ENCODE measurements around the gene GRIPAP1. TPM values are rescaled to one million over a fixed set of nuclear protein-coding genes. Genes with fewer than 3 reads are reported as not detected.

Gene GRIPAP1, protein sequence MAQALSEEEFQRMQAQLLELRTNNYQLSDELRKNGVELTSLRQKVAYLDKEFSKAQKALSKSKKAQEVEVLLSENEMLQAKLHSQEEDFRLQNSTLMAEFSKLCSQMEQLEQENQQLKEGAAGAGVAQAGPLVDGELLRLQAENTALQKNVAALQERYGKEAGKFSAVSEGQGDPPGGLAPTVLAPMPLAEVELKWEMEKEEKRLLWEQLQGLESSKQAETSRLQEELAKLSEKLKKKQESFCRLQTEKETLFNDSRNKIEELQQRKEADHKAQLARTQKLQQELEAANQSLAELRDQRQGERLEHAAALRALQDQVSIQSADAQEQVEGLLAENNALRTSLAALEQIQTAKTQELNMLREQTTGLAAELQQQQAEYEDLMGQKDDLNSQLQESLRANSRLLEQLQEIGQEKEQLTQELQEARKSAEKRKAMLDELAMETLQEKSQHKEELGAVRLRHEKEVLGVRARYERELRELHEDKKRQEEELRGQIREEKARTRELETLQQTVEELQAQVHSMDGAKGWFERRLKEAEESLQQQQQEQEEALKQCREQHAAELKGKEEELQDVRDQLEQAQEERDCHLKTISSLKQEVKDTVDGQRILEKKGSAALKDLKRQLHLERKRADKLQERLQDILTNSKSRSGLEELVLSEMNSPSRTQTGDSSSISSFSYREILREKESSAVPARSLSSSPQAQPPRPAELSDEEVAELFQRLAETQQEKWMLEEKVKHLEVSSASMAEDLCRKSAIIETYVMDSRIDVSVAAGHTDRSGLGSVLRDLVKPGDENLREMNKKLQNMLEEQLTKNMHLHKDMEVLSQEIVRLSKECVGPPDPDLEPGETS
- total RNA-seq = 10 to 100 TPM; 28.1 to 62.6 (median 33.9) TPM

DNA sequence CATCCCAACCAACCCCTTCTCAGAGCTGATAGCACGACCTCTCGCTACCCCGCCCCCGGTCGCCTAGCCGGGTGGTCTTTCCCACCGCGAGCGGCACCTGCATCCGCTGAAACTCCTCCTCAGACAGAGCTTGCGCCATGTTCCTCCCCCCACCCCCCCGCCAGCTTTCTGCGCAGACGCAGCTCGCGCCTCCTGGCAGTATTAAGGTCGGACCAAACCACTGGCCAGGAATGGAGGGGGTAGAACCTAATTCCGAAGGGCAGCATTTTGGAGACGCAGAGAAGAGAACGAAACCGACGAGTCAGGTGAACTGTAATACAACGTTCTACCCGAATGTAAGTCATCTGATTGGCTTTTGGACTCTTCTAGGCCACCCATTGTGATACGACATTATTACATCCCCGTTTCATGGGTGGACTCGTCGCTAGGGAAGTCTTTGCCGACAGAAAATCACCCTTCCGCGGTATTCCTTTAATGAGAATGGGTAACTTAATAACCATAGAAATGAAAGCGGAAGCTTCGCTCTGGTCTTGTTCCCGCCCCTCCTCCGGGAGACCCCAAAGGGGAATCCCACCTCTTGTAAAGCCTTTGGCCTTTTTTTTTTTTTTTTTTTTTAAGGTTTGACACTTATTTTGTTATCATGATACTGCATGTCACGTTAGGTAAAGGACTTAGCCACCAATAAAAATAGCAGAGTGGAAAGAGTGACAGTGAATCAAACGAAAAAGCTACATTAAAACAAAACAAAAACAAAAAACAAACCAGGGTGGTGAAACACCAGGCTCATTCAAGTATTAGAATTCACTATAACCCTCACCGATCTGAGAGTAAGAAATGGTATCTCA lies at the start of gene GRIPAP1:
Gene GRIPAP1, minus strand, starts transcription at position 174 of the 845 bp plus-strand sequence. Its CDS starts 35 bp downstream, at position 139.
- peak; percentile 92 for ATAC-seq
- H3K27ac ChIP-seq = peak within 1 kb of the TSS; percentile 57 to 81 (median 74)
- H3K27me3 ChIP-seq = no peaks in the 10 kb centered on the region
- peaks cover 0 to 11% (median 0%) of the 10 kb centered on the region in 3 donors for H3K4me1 ChIP-seq
- H3K36me3 ChIP-seq = peaks cover 0 to 17% of the 10 kb centered on the region in 2 donors
- H3K4me3 ChIP-seq = peak within 1 kb of the TSS; percentile 67 to 98
- peak; percentile 23 for TF ChIP-seq POLR2AphosphoS5 (IDR thresholded peaks at IDR 0.05)
- peak; percentile 37 to 46 for TF ChIP-seq POLR2A (IDR thresholded peaks at IDR 0.05)
- TF ChIP-seq CTCF (IDR thresholded peaks at IDR 0.05) = no peak
- H3K9me3 ChIP-seq = no peaks in the 10 kb centered on the region
- WGBS, 2 donors (ENCODE audit: low coverage in 1 of 2) = 7 to 36% methylated on average over 3 to 6 of the region's 38 CpGs

DNA sequence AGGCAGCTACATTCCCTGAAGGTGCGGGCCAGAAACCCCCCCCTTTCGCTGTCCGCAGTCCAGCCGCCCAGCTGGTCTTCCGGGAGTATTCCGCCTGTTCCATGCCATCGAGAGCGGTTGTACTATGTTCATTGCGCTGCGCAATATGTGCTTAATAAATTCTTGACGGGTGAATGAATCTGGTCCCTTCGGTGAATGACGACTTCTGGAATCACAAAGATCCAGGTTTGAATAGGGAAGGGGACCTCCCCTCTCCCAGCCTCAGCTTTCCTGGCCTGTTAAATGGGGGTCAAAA lies 41.9 kb upstream of the GRIPAP1 start:
- Histone ChIP-seq H3K27me3 (no peaks in the 10 kb centered on the region), H3K9me3 (no peaks in the 10 kb centered on the region), H3K4me3 (no peak overlapping the region), H3K27ac (peak overlapping the region; percentile 69 to 81 (median 76)), H3K36me3 (peaks cover 0 to 6% of the 10 kb centered on the region in 2 donors), H3K4me1 (peaks cover 5 to 28% (median 8%) of the 10 kb centered on the region in 3 donors)
- no peak for ATAC-seq
- TF ChIP-seq EP300 (IDR thresholded peaks at IDR 0.05) = no peak
- TF ChIP-seq POLR2A (IDR thresholded peaks at IDR 0.05) = no peak
- TF ChIP-seq CTCF (IDR thresholded peaks at IDR 0.05) = no peak
- TF ChIP-seq POLR2AphosphoS5 (IDR thresholded peaks at IDR 0.05) = no peak
- 36% methylated on average over 7 of the region's 13 CpGs; no CpG with 5 or more reads in 1 of the 2 donors for WGBS, 2 donors (ENCODE audit: low coverage in 1 of 2)

DNA sequence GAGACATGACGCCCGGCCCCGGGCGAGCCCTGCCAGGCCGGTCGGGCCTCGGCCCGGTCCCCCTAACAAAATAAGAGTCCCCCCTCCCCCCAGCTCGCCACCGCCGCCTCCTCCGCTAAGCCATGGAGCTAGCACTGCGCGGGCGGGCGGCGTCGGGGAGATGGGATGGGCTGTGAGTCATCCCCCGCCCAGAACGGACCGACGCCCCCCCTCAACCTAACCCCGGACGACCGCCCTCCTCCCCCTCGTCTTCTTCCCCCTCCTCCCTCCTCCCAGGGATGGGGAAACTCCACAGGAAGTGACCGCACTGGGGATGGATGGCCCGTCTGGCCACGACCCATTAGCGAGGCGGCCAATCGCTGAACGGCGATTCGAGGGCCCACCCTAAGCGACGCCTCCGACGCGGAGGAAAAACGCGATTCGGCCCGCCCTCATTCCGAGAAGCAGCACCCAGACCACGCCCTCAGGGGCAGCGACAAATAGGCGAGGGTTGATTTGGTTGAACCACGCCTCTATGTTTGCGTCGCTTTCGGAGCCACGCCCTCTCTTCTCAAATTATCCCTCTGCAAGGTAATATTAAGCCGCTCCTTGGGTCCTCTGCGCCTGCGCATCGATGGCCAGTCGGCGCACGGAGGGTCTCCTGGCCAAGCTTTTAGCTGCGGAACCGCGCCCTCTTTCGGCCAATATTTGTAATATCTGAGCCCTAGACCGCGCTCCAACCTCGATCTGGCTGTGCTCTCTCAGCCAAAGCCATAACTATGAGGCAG lies 41.3 kb upstream of the GRIPAP1 start, which contains the start of gene TFE3:
Gene TFE3, minus strand, starts transcription at position 138 of the 767 bp plus-strand sequence. Its CDS starts 131 bp downstream, at position 7.
- H3K27ac ChIP-seq = peak within 1 kb of the TSS; percentile 97 to 100 (median 98)
- peak; percentile 81 to 84 for TF ChIP-seq POLR2A (IDR thresholded peaks at IDR 0.05)
- peak; percentile 91 for TF ChIP-seq POLR2AphosphoS5 (IDR thresholded peaks at IDR 0.05)
- peak in 3 of 4 experiments; percentile 58 to 74 (median 65) for TF ChIP-seq CTCF (IDR thresholded peaks at IDR 0.05)
- no peak for TF ChIP-seq EP300 (IDR thresholded peaks at IDR 0.05)
- H3K9me3 ChIP-seq = no peaks in the 10 kb centered on the region
- H3K36me3 ChIP-seq = peaks cover 0 to 12% of the 10 kb centered on the region in 2 donors
- H3K27me3 ChIP-seq = no peaks in the 10 kb centered on the region
- WGBS, 2 donors (ENCODE audit: low coverage in 1 of 2) = 0 to 17% methylated on average over 9 to 13 of the region's 67 CpGs
- peaks cover 5 to 32% (median 9%) of the 10 kb centered on the region in 3 donors for H3K4me1 ChIP-seq
- ATAC-seq = peak; percentile 91
- H3K4me3 ChIP-seq = peak within 1 kb of the TSS; percentile 84 to 100

GRCh38 chrX:49042581-49043219 lies 40.6 kb upstream of the GRIPAP1 start:
- Histone ChIP-seq H3K4me1 (peaks cover 5 to 32% (median 9%) of the 10 kb centered on the region in 3 donors), H3K9me3 (no peaks in the 10 kb centered on the region), H3K4me3 (peak overlapping the region; percentile 84 to 100), H3K27me3 (no peaks in the 10 kb centered on the region), H3K36me3 (peaks cover 0 to 19% of the 10 kb centered on the region in 2 donors), H3K27ac (peak overlapping the region; percentile 97 to 100 (median 98))
- ATAC-seq = no peak
- WGBS, 2 donors (ENCODE audit: low coverage in 1 of 2) = 67% methylated on average over 1 of the region's 29 CpGs; no CpG with 5 or more reads in 1 of the 2 donors
- TF ChIP-seq POLR2A (IDR thresholded peaks at IDR 0.05) = no peak
- no peak for TF ChIP-seq POLR2AphosphoS5 (IDR thresholded peaks at IDR 0.05)
- no peak for TF ChIP-seq CTCF (IDR thresholded peaks at IDR 0.05)
- no peak for TF ChIP-seq EP300 (IDR thresholded peaks at IDR 0.05)
